ENCODE measurements around the gene NOX4.

GRCh38 chr11:89355646-89356045 is 135.5 kb downstream of the NOX4 start:
- TF ChIP-seq CTCF (IDR thresholded peaks at IDR 0.05; ENCODE audit: extremely low read depth in 1 of 2, insufficient read depth in 1 of 2, low read depth in 1 of 2, low read length in 2 of 2) (no peak), POLR2AphosphoS5 (IDR thresholded peaks at IDR 0.05; ENCODE audit: insufficient read depth, low read depth, low read length) (no peak), POLR2A (IDR thresholded peaks at IDR 0.05; ENCODE audit: low read depth, low read length) (no peak)
